Retinal pigment epithelial cell (primary cell): ENCODE results near the gene CDK7.
A peak's percentile ranks its signal among the peaks of the same experiment; 100 is the strongest.

Experiments used
- DNase-seq: peaks from one replicate; pipeline ENCODE4 v3.0.0-alpha.2; 2010; ENCODE audit warnings: low read depth
- H3K4me3 ChIP-seq: 2 replicates; pipeline ENCODE4 v1.5.1; 2011; ENCODE audit warnings: mild to moderate bottlenecking, low read length, control low read depth, moderate library complexity
- TF ChIP-seq, protein P1 (sequence below): conservative IDR thresholded peaks from 2 replicates; pipeline ENCODE4 v1.5.1; 2011; ENCODE audit warnings: low read depth, low read length, control low read depth, inconsistent platforms

CDK7 gene

DNA sequence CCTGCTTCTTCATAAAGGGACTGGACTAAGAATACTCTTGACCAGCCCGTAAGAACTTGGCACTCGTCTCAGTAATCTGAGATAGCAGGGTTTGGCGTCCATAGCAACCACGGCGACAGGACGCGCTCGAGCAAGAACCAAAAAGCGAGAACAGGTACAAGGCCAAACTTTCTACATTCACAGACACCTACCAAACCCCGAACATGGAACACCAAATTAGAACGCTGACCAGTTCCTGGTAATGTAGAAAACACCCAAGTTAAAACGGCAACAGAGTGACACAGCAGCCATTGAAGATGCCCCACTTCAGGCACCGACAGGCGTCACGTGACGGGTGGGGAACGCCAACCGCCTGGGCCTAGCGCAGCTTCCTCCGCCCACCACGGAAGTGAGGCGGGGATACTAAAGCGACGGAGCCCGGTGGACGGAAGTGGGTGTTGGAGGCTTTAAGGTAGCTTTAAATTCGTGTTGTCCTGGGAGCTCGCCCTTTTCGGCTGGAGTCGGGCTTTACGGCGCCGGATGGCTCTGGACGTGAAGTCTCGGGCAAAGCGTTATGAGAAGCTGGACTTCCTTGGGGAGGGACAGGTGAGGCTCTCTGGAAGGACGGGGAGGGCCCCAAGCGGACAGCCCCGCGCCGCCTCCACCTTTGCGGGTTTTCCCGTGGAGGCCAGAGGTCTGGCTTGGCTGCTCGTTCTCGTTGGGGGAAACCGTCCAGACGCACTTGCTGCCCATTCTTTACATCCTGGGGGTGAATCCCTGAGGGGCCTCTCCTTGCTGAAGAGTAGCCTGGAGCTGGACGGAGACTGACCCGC is at the start of gene CDK7:
Gene CDK7 (plus strand): TSS at position 430 of the 812 bp plus-strand sequence. CDS start 90 bp downstream, at position 520.
- TF ChIP-seq, protein P1, sequence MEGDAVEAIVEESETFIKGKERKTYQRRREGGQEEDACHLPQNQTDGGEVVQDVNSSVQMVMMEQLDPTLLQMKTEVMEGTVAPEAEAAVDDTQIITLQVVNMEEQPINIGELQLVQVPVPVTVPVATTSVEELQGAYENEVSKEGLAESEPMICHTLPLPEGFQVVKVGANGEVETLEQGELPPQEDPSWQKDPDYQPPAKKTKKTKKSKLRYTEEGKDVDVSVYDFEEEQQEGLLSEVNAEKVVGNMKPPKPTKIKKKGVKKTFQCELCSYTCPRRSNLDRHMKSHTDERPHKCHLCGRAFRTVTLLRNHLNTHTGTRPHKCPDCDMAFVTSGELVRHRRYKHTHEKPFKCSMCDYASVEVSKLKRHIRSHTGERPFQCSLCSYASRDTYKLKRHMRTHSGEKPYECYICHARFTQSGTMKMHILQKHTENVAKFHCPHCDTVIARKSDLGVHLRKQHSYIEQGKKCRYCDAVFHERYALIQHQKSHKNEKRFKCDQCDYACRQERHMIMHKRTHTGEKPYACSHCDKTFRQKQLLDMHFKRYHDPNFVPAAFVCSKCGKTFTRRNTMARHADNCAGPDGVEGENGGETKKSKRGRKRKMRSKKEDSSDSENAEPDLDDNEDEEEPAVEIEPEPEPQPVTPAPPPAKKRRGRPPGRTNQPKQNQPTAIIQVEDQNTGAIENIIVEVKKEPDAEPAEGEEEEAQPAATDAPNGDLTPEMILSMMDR, result no peak
- peak; percentile 67 for DNase-seq
- H3K4me3 ChIP-seq, result peak within 1 kb of the TSS; percentile 99

DNA sequence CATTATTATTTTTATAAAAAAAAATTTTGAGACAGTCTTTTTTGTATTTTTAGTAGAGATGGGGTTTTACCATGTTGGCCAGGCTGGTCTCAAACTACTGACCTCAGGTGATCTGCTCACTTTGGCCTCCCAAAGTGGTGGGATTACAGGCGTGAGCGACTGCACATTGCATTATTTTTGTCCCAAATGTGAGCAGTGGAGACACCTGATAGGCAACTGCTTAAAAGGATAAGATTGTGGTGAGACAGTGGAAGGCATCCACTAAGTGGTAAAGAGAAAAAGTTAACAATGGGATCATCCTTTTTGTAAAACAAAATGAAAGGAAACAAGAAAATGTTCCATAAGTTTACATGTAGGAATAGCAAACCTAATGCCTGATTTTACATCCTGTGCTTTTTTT is 47.3 kb upstream of the CDK7 start:
- TF ChIP-seq, protein P1, result no peak
- no peak overlapping the region for H3K4me3 ChIP-seq
- DNase-seq, result no peak

DNA sequence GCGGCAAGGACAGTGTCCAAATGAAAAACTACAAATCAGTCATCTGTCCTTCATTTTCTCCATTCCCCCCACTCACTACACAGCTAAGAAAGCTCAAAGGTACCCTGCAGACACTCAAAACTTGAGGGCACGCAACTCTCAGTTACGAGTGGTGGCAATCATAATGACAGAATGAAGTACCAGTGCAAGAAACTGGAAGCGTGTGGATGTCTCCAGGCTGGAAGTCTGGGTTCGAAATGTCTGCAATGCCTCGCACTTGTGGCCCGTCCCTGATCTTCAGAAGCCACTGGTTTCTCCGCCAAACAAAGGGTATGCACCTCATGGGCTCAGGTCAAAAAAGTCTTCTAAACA is 45.9 kb upstream of the CDK7 start:
- peak overlapping the region; percentile 94 for H3K4me3 ChIP-seq
- no peak for DNase-seq
- TF ChIP-seq, protein P1, result no peak

DNA sequence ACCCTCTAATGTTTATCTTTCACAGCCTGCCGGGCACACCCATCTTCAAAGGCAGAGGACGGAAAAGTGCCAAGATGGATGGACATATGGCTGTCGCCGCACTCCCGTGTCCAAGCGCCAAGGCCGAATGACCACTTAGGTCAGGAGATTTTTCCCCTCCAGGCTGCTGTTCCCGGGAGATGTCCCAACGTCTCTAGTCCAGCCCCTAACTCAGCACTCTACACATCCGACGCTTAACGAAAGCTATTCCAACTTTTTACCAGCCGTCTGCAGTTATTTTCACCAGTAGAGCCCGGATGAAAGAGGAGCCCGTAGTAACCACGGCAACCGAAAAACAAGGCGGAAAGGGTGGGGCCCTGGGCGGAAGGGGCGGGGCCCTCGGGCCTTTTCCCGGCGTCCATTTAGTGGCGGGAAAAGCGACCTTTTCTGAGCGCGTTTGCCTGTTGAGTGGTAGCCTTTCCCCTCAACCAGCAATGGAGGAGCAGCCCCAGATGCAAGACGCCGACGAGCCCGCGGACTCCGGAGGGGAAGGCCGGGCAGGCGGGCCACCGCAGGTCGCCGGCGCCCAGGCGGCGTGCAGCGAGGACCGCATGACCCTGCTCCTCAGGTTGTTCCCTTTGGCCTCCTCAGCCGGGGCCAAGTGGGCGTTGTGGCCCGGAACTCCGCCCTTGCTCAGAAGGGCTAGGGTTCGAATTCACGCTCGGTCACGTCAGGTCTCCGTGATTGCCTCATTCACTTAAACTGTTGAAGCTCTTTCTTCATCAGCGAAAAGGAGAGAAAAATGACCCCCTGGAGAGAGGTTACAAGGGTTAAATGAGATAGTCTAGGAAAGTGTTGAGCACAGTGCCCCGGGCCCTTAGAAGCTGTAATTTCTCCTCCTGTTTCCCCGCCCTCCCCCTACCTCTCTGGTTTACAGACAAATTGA is 45.3 kb upstream of the CDK7 start, which contains the start of gene CENPH:
Gene CENPH (plus strand): TSS at position 422 of the 925 bp plus-strand sequence. CDS start 52 bp downstream, at position 474.
- DNase-seq, result peak; percentile 58
- TF ChIP-seq, protein P1, result no peak
- peak within 1 kb of the TSS; percentile 94 for H3K4me3 ChIP-seq

DNA sequence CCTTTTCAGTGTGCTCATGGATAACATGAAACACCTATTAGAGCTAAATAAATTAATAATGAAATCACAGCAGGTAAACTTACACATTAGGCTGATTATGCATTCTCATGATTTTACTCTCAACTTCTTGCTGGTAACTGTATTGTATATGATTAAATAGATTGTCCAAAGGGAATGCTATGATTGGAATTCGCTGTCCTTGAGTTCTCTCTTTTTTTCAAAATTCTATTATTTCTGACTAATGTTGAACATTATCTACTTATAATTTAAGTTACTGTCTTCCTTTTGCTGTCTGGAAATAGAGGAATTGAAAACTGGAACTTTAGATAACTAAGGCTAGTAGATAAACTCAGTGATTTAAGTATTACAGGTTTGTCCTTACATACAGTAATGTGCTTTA is 32.2 kb upstream of the CDK7 start:
- TF ChIP-seq, protein P1, result no peak
- DNase-seq, result no peak
- no peak overlapping the region for H3K4me3 ChIP-seq

DNA sequence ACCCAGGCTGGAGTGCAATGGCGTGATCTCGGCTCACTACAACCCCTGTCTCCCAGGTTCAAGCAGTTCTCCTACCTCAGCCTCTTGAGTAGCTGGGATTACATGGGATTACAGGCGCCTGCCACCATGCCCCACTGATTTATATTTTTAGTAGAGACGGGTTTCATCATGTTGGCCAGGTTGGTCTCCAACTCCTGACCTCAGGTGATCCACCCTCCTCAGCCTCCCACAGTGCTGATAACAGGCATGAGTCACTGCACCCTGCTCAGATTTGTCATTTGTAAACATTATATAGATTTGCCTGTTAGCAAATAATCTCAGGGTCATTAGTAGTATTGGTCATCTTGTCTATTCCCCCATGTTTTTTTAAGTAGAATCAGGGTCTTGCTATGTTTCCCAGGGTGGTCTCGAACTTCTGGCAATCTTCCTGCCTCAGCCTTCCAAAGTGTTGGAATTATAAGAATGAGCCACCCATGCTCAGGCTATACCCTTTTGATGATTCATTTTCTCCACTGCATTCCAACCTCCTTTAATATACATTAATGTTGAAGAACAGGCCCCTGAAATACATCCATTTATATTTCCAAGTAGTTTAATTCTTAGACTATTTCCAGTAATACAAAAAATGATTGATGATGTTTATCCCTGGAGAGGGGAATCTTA is 28.0 kb upstream of the CDK7 start:
- H3K4me3 ChIP-seq, result no peak overlapping the region
- TF ChIP-seq, protein P1, result no peak
- DNase-seq, result no peak
